Mesothelial cell of epicardium (in vitro differentiated cells): ENCODE results near the gene TIPARP. TPM values are rescaled to one million over a fixed set of nuclear protein-coding genes. Genes with fewer than 3 reads are reported as not detected.

Experiments used
- DNase-seq, 2 experiments: peaks; one replicate each; pipeline ENCODE4 v3.0.0; 2021; ENCODE audit warnings: low spot score in 2 of 2; ENCODE audit not compliant: unreplicated experiment in 2 of 2
- H3K27ac Mint-ChIP-seq: 2 replicates; pipeline ENCODE4 v1.8.0; 2021; ENCODE audit warnings: mixed read lengths
- H3K27me3 Mint-ChIP-seq: 2 replicates; pipeline ENCODE4 v1.8.0; 2021; ENCODE audit warnings: low read depth, mixed read lengths
- H3K36me3 Mint-ChIP-seq: 2 replicates; pipeline ENCODE4 v1.8.0; 2021; ENCODE audit warnings: mixed read lengths
- H3K4me1 Mint-ChIP-seq: 2 replicates; pipeline ENCODE4 v1.8.0; 2021; ENCODE audit warnings: mixed read lengths
- H3K4me3 Mint-ChIP-seq: 2 replicates; pipeline ENCODE4 v1.8.0; 2021; ENCODE audit warnings: mild to moderate bottlenecking, moderate library complexity, mixed read lengths
- H3K9me3 Mint-ChIP-seq: 2 replicates; pipeline ENCODE4 v1.8.0; 2021; ENCODE audit warnings: mixed read lengths
- total RNA-seq: library from RNA; stranded (reverse); gene quantifications from 3 replicates; pipeline ENCODE4 v1.2.1, GENCODE V29; 2021
- TF ChIP-seq, protein P1 (sequence below): fragments of 200-600 bp; sonication (generic); IDR thresholded peaks from one replicate; pipeline ENCODE4 v1.5.0; 2021; ENCODE audit warnings: antibody characterized with exemption; ENCODE audit not compliant: unreplicated experiment

The TIPARP gene
- total RNA-seq, 1 donor from 2014 or later: 27.2 TPM

DNA sequence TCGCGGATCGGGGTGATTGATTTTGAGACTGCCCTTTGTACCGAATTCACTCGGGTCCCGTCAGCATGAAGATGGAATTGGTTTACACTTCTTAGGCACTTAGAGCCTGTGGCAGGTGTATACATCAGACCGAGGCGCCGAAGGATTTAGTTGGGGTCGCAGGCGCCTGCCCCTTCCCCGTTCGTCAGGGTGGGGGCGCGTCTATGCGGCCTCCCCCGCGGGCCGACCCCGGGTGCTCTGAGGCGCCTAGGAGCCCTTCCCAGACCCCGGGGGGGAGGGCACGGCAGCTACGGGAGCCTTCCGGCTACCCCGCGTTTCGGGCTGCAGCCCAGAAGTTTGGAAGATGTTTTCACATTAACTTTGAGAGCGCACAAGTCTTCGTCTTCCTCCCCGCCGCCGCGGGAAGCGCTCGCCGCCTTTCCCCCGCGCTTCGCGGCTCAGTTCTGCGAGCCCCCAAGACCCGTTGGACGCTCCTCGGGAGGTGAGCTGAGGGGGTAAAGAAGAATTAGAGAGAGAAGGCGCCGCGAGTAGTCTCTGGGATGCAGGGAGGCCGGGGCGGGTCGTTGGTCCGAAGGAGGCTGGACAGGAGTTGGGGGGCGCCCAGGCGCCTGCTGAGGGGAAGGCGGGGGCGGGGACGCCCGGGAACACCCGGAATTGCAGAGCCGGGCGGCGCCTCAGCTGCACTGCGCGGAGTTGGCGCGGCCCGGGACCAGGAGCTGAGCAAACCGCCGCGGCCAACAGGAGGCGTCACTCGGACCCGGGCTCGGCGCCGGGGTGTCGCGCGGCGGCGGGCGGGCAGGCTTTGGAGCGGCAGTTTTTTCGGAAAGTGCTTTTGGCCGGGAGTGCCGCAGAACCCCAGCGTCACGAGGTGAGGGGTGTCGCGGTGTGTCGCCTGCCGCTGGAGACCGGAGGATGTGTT, 780 bp downstream of the TIPARP start:
- DNase-seq: peak; percentile 42 to 68
- peaks cover 24% of the 10 kb centered on the region for H3K4me1 Mint-ChIP-seq
- H3K27ac Mint-ChIP-seq: peak overlapping the region; percentile 96
- H3K9me3 Mint-ChIP-seq: no peaks in the 10 kb centered on the region
- TF ChIP-seq, protein P1, sequence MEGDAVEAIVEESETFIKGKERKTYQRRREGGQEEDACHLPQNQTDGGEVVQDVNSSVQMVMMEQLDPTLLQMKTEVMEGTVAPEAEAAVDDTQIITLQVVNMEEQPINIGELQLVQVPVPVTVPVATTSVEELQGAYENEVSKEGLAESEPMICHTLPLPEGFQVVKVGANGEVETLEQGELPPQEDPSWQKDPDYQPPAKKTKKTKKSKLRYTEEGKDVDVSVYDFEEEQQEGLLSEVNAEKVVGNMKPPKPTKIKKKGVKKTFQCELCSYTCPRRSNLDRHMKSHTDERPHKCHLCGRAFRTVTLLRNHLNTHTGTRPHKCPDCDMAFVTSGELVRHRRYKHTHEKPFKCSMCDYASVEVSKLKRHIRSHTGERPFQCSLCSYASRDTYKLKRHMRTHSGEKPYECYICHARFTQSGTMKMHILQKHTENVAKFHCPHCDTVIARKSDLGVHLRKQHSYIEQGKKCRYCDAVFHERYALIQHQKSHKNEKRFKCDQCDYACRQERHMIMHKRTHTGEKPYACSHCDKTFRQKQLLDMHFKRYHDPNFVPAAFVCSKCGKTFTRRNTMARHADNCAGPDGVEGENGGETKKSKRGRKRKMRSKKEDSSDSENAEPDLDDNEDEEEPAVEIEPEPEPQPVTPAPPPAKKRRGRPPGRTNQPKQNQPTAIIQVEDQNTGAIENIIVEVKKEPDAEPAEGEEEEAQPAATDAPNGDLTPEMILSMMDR: peak; percentile 34
- no peaks in the 10 kb centered on the region for H3K27me3 Mint-ChIP-seq
- H3K36me3 Mint-ChIP-seq: peaks cover 17% of the 10 kb centered on the region
- H3K4me3 Mint-ChIP-seq: peak overlapping the region; percentile 94

DNA sequence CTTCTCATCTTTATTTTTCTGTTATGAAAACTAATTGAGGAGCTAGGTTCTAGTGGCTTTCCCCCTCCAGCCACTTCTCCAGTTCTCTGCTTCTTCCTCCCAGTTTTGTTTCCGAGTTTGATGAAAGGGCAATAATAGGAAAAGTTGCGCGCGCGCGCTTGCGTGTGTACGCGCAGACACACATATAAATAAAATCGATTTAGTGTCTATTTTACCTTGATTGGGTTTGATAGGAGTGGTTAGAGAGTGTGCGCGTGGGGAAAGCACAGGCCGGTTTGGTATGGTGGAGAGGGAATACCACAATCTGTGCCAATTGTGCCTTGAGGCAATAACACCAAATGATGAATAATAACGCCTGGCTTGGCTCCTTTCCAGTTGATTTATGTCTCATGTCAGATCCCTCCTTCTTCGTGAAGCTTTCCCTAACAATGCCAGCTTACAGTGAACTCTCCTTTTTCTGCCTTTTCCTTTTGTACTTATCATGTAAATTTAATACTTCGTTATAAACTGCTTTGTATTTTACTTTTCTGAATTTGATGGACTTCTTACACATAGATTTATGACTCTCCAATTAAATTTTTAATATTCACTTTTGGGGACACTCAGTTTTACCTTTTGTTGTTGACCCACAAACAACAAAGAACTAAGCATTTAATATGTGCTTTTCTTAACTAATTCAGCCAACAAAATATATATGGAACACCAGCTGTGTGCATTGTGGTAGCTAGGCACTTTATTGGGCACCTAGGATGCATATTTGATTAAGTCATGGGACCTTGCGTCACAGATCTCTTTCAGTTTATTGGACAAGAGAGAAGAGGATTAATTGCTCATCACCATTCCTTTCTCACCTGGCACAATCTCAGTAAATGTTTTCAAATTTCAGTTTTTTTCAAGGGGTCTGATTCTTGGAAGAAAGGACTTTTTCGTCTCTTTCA, 1.7 kb downstream of the TIPARP start:
- peaks cover 17% of the 10 kb centered on the region for H3K36me3 Mint-ChIP-seq
- peaks cover 32% of the 10 kb centered on the region for H3K4me1 Mint-ChIP-seq
- H3K4me3 Mint-ChIP-seq: peak overlapping the region; percentile 94
- DNase-seq: no peak
- no peaks in the 10 kb centered on the region for H3K9me3 Mint-ChIP-seq
- H3K27ac Mint-ChIP-seq: peak overlapping the region; percentile 86
- TF ChIP-seq, protein P1: no peak
- no peaks in the 10 kb centered on the region for H3K27me3 Mint-ChIP-seq

DNA sequence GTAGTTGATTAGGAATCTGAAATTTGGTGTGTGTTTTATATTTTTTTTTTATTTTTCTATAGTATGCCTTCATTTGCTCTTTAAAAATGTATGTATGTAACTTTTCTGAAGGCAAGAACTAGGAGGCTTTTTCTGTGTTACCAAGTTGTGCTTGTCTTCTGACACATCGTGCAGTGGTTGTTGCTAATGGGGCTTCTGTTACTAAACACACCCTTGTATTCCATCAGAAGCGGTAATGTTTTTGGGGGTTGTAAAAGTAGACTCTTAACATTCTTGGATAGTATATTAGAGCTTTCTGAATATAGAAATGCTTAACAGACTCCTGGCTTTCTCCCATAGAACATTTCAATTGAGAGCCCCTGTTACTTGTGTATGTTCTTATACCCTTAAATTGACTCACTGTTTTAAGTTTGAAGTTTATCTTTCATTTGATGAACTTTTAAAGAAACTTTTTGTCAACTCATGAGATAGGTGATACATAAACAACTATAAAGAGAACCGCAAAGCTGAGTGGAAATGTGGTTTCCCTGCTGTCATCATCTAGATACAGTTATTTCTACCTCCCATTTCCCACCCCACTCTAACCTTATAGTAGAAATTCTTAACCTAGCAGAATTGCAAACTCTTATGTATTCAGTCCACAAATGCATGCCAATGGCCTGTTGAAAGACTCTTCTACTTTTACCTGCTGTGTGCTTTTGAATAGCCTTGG, 2.5 kb downstream of the TIPARP start:
- DNase-seq: no peak
- peaks cover 17% of the 10 kb centered on the region for H3K36me3 Mint-ChIP-seq
- no peaks in the 10 kb centered on the region for H3K9me3 Mint-ChIP-seq
- H3K4me3 Mint-ChIP-seq: peak overlapping the region; percentile 94
- TF ChIP-seq, protein P1: no peak
- no peaks in the 10 kb centered on the region for H3K27me3 Mint-ChIP-seq
- H3K4me1 Mint-ChIP-seq: peaks cover 39% of the 10 kb centered on the region
- H3K27ac Mint-ChIP-seq: no peak overlapping the region

DNA sequence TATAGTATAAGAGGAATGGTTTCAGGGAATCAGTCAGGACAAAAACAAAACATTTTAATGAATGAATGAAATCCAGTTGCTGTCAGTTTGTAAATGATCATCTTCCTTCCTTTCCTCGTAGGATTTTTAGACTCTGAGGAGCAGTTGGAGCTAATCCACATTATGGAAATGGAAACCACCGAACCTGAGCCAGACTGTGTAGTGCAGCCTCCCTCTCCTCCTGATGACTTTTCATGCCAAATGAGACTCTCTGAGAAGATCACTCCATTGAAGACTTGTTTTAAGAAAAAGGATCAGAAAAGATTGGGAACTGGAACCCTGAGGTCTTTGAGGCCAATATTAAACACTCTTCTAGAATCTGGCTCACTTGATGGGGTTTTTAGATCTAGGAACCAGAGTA, 3.1 kb downstream of the TIPARP start:
- Mint-ChIP-seq H3K4me1 (peaks cover 45% of the 10 kb centered on the region), H3K4me3 (no peak overlapping the region)
- TF ChIP-seq, protein P1: no peak

DNA sequence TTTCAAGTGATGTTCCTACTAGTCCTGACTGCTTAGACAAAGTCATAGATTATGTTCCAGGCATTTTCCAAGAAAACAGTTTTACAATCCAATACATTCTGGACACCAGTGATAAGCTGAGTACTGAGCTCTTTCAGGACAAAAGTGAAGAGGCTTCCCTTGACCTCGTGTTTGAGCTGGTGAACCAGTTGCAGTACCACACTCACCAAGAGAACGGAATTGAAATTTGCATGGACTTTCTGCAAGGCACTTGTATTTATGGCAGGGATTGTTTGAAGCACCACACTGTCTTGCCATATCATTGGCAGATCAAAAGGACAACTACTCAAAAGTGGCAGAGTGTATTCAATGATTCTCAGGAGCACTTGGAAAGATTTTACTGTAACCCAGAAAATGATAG, 3.8 kb downstream of the TIPARP start:
- no peak overlapping the region for H3K27ac Mint-ChIP-seq
- peaks cover 46% of the 10 kb centered on the region for H3K4me1 Mint-ChIP-seq
- TF ChIP-seq, protein P1: no peak
- peaks cover 17% of the 10 kb centered on the region for H3K36me3 Mint-ChIP-seq
- H3K9me3 Mint-ChIP-seq: no peaks in the 10 kb centered on the region
- no peaks in the 10 kb centered on the region for H3K27me3 Mint-ChIP-seq
- no peak overlapping the region for H3K4me3 Mint-ChIP-seq
- DNase-seq: no peak

More for the DNA sequence above, 3.1 kb downstream of the TIPARP start:
- Mint-ChIP-seq H3K36me3 (peaks cover 17% of the 10 kb centered on the region), H3K27ac (no peak overlapping the region), H3K27me3 (no peaks in the 10 kb centered on the region), H3K9me3 (no peaks in the 10 kb centered on the region)
- no peak for DNase-seq
